ENCODE results near the gene SOBP.
"Not testable (repeated sequence)": the region's sequence is repeated elsewhere in the genome, so short reads cannot be mapped to it uniquely, and the experiment has no call there.

Gene SOBP

GRCh38 chr6:107515955-107516354 lies 26.0 kb downstream of the SOBP start:
- no peaks in the 10 kb centered on the region for H3K4me1 ChIP-seq (ENCODE audit: control insufficient read depth, insufficient read depth, low read length)
- no peak overlapping the region for H3K4me3 ChIP-seq (ENCODE audit: low read depth, low read length)
- no peak overlapping the region for H3K27ac ChIP-seq (ENCODE audit: extremely low read depth, low read depth, low read length)
- ChIA-PET CTCF (interaction anchor here (1.0 kb wide), 1 partner anchor 333 kb away, joined by 3 read pairs; no protein-coding TSS in a partner anchor), POLR2A (interaction anchor here (0.6 kb wide), 1 partner anchor 157 kb away, joined by 3 read pairs; no protein-coding TSS in a partner anchor)
- no peaks in the 10 kb centered on the region for H3K9me3 ChIP-seq (ENCODE audit: control insufficient read depth, insufficient read depth, low read depth, low read length)
- TF ChIP-seq ZNF530 (tag by site-specific recombination; IDR thresholded peaks at IDR 0.05; ENCODE audit: low read depth) (no peak), ZNF621 (tag by site-specific recombination; IDR thresholded peaks at IDR 0.05) (no peak), ZNF830 (tag by site-specific recombination; IDR thresholded peaks at IDR 0.05; ENCODE audit: low read depth) (no peak), ZNF223 (tag by site-specific recombination; IDR thresholded peaks at IDR 0.05) (no peak)
- H3K36me3 ChIP-seq (ENCODE audit: control insufficient read depth in 2 of 2, insufficient read depth in 1 of 2, low read length in 2 of 2), result peaks cover 8 to 14% of the 10 kb centered on the region in 2 experiments; a peak in 2 of 3 replicates

GRCh38 chr6:107517274-107517673 lies 27.4 kb downstream of the SOBP start:
- ChIA-PET CTCF (interaction anchor here (0.6 to 1.2 kb wide), 3 partner anchors 13 to 403 kb away, joined by 3 to 4 read pairs (median 3); no protein-coding TSS in a partner anchor), POLR2A (no interaction called here)
- no peaks in the 10 kb centered on the region for H3K4me1 ChIP-seq (ENCODE audit: control insufficient read depth, insufficient read depth, low read length)
- H3K4me3 ChIP-seq (ENCODE audit: low read depth, low read length), result no peak overlapping the region
- no peak overlapping the region for H3K27ac ChIP-seq (ENCODE audit: extremely low read depth, low read depth, low read length)
- H3K9me3 ChIP-seq (ENCODE audit: control insufficient read depth, insufficient read depth, low read depth, low read length), result no peaks in the 10 kb centered on the region
- no peak for TF ChIP-seq ZNF155 (tag by site-specific recombination; IDR thresholded peaks at IDR 0.05)
- TF ChIP-seq EGR2 (tag by site-specific recombination; IDR thresholded peaks at IDR 0.05; ENCODE audit: low read depth), result no peak
- peaks cover 8 to 14% of the 10 kb centered on the region in 2 experiments; a peak in 2 of 3 replicates for H3K36me3 ChIP-seq (ENCODE audit: control insufficient read depth in 2 of 2, insufficient read depth in 1 of 2, low read length in 2 of 2)

- POLR2A ChIA-PET; H3K36me3 ChIP-seq (ENCODE audit: control insufficient read depth in 2 of 2, insufficient read depth in 1 of 2, low read length in 2 of 2); H3K4me3 ChIP-seq (ENCODE audit: low read depth, low read length); H3K9me3 ChIP-seq (ENCODE audit: control insufficient read depth, insufficient read depth, low read depth, low read length); H3K4me1 ChIP-seq (ENCODE audit: control insufficient read depth, insufficient read depth, low read length); H3K27ac ChIP-seq (ENCODE audit: extremely low read depth, low read depth, low read length): not testable (repeated sequence)
- peak; percentile 28; the same call in 1 of the 2 replicates for TF ChIP-seq SCRT2 (tag by site-specific recombination; IDR thresholded peaks at IDR 0.05)
- CTCF ChIA-PET, result interaction anchor here (0.7 kb wide), 1 partner anchor 66 kb away, joined by 5 read pairs; no protein-coding TSS in a partner anchor
Observed at GRCh38 chr6:107519224-107519623, 29.3 kb downstream of the SOBP start.

- H3K36me3 ChIP-seq (ENCODE audit: control insufficient read depth in 2 of 2, insufficient read depth in 1 of 2, low read length in 2 of 2), result peaks cover 4 to 16% of the 10 kb centered on the region in 2 experiments
- H3K4me3 ChIP-seq (ENCODE audit: low read depth, low read length); POLR2A ChIA-PET; H3K9me3 ChIP-seq (ENCODE audit: control insufficient read depth, insufficient read depth, low read depth, low read length); H3K4me1 ChIP-seq (ENCODE audit: control insufficient read depth, insufficient read depth, low read length); H3K27ac ChIP-seq (ENCODE audit: extremely low read depth, low read depth, low read length): not testable (repeated sequence)
- CTCF ChIA-PET, result interaction anchor here (1.0 kb wide), 1 partner anchor 13 kb away, joined by 3 read pairs; no protein-coding TSS in a partner anchor
Observed at GRCh38 chr6:107520706-107521105, 30.8 kb downstream of the SOBP start.

- POLR2A ChIA-PET, result no interaction called here
- CTCF ChIA-PET, result interaction anchor here (0.6 kb wide), 1 partner anchor 181 kb away, joined by 4 read pairs; no protein-coding TSS in a partner anchor
- H3K9me3 ChIP-seq (ENCODE audit: control insufficient read depth, insufficient read depth, low read depth, low read length), result no peaks in the 10 kb centered on the region
- H3K4me1 ChIP-seq (ENCODE audit: control insufficient read depth, insufficient read depth, low read length), result no peaks in the 10 kb centered on the region
- H3K36me3 ChIP-seq (ENCODE audit: control insufficient read depth in 2 of 2, insufficient read depth in 1 of 2, low read length in 2 of 2), result peaks cover 0 to 11% of the 10 kb centered on the region in 2 experiments
- H3K27ac ChIP-seq (ENCODE audit: extremely low read depth, low read depth, low read length), result no peak overlapping the region
- no peak overlapping the region for H3K4me3 ChIP-seq (ENCODE audit: low read depth, low read length)
- TF ChIP-seq ZNF677 (tag by site-specific recombination; IDR thresholded peaks at IDR 0.05) (no peak), ZNF280D (tag by site-specific recombination; IDR thresholded peaks at IDR 0.05) (no peak), ZNF112 (tag by site-specific recombination; IDR thresholded peaks at IDR 0.05) (no peak), ZNF155 (tag by site-specific recombination; IDR thresholded peaks at IDR 0.05) (no peak), SP7 (tag by site-specific recombination; IDR thresholded peaks at IDR 0.05) (no peak), ZNF488 (tag by site-specific recombination; IDR thresholded peaks at IDR 0.05) (no peak), ZSCAN5A (tag by site-specific recombination; IDR thresholded peaks at IDR 0.05) (no peak), ZNF701 (tag by site-specific recombination; IDR thresholded peaks at IDR 0.05) (no peak), ZNF146 (tag by site-specific recombination; IDR thresholded peaks at IDR 0.05) (no peak), ZNF837 (tag by site-specific recombination; IDR thresholded peaks at IDR 0.05) (no peak), ZNF76 (tag by site-specific recombination; IDR thresholded peaks at IDR 0.05; ENCODE audit: borderline replicate concordance, low read depth) (no peak), ZNF341 (tag by site-specific recombination; IDR thresholded peaks at IDR 0.05; ENCODE audit: low read depth) (no peak), ZNF114 (tag by site-specific recombination; IDR thresholded peaks at IDR 0.05) (no peak)
Observed at GRCh38 chr6:107523054-107523791, 33.3 kb downstream of the SOBP start.

All from HEK293 (cell line).